Measurements from ENCODE around the gene B3GNT8. TPM values are rescaled to one million over a fixed set of nuclear protein-coding genes. Genes with fewer than 3 reads are reported as not detected.
A peak's percentile ranks its signal among the peaks of the same experiment; 100 is the strongest.

B3GNT8 gene
- total RNA-seq, 2 experiments from 2014 or later = 0.58 to 1.2 TPM

DNA sequence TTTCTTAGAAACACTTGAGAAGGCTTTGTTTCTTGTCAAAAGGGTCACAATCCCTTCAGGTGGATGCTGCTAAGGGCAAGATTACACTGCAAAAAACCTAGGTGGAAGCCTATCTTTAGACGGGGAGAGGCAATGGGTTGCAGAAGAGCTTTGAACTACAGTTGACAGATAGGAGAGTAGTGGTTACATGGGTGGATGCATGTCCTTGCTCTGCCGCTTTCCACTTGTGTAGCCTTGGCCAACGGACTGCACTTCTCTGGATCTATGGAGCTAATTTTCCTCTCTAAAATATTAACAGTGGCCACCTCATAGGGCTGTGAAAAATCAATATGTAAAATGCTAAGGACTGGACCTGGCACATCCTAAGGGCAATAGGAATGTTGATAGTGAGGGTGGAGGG, 28.6 kb downstream of the B3GNT8 start:
- H3K4me1 Mint-ChIP-seq (ENCODE audit: low read depth) = peaks cover 57% of the 10 kb centered on the region
- H3K9me3 Mint-ChIP-seq = no peaks in the 10 kb centered on the region
- peak overlapping the region; percentile 99 for H3K27ac Mint-ChIP-seq
- no peaks in the 10 kb centered on the region for H3K27me3 ChIP-seq (ENCODE audit: control insufficient read depth in 1 of 2, insufficient read depth in 2 of 2, low read length in 2 of 2)
- no peak overlapping the region for H3K27ac ChIP-seq (ENCODE audit: low read depth in 1 of 2, low read length in 2 of 2)
- H3K4me3 ChIP-seq (ENCODE audit: low read length) = peak overlapping the region; percentile 82
- H3K9me3 ChIP-seq (ENCODE audit: control insufficient read depth in 1 of 2, insufficient read depth in 1 of 2, low read length in 2 of 2) = no peaks in the 10 kb centered on the region
- peaks cover 28% of the 10 kb centered on the region for H3K36me3 Mint-ChIP-seq (ENCODE audit: low read depth)
- H3K27me3 Mint-ChIP-seq = no peaks in the 10 kb centered on the region
- peak overlapping the region; percentile 96 for H3K4me3 Mint-ChIP-seq
- intact Hi-C loops (cut with DNase I, micrococcal nuclease) = loop anchor here in 1 of 2 experiments (5.0 kb wide), 1 partner anchor 164 kb away; no protein-coding TSS in a partner anchor
- peaks cover 38% of the 10 kb centered on the region for H3K4me1 ChIP-seq (ENCODE audit: insufficient read depth, low read length)
- DNase-seq (no peak), ATAC-seq (ENCODE audit: poor library complexity) (no peak)
- CTCF ChIA-PET = no interaction called here
- TF ChIP-seq, protein P1, sequence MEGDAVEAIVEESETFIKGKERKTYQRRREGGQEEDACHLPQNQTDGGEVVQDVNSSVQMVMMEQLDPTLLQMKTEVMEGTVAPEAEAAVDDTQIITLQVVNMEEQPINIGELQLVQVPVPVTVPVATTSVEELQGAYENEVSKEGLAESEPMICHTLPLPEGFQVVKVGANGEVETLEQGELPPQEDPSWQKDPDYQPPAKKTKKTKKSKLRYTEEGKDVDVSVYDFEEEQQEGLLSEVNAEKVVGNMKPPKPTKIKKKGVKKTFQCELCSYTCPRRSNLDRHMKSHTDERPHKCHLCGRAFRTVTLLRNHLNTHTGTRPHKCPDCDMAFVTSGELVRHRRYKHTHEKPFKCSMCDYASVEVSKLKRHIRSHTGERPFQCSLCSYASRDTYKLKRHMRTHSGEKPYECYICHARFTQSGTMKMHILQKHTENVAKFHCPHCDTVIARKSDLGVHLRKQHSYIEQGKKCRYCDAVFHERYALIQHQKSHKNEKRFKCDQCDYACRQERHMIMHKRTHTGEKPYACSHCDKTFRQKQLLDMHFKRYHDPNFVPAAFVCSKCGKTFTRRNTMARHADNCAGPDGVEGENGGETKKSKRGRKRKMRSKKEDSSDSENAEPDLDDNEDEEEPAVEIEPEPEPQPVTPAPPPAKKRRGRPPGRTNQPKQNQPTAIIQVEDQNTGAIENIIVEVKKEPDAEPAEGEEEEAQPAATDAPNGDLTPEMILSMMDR (IDR thresholded peaks at IDR 0.05) = no peak
- POLR2A ChIA-PET = interaction anchor here (1.1 to 1.2 kb wide), 3 partner anchors 35 to 135 kb away, joined by 3 to 4 read pairs (median 3); partner anchors contain the start of gene HNRNPUL1
- H3K36me3 ChIP-seq (ENCODE audit: insufficient read depth, low read length) = peaks cover 9% of the 10 kb centered on the region

DNA sequence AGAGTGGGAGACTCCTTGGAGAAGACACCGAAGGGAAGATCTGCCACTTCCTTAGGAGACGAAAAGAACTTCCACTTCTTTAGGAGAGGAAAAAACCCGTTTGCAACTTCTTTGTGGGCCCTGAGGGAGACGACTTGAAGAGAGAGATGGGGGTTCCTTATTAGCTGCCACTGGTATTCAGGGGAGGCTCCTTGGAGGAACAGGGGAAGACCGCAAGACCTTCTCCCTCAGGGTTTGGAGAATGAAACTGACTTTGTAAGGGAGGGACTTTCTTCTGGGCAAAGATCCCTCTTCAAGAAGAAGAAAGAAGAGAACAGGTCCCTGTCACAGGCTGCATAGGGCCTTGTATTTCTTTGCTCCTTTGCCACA, 29.1 kb downstream of the B3GNT8 start:
- ATAC-seq (ENCODE audit: poor library complexity) (no peak), DNase-seq (no peak)
- H3K4me3 ChIP-seq (ENCODE audit: low read length) = peak overlapping the region; percentile 82
- H3K4me1 ChIP-seq (ENCODE audit: insufficient read depth, low read length) = peaks cover 38% of the 10 kb centered on the region
- H3K36me3 Mint-ChIP-seq (ENCODE audit: low read depth) = peaks cover 30% of the 10 kb centered on the region
- H3K27ac ChIP-seq (ENCODE audit: low read depth in 1 of 2, low read length in 2 of 2) = peak overlapping the region; percentile 91 to 99
- H3K27me3 ChIP-seq (ENCODE audit: control insufficient read depth in 1 of 2, insufficient read depth in 2 of 2, low read length in 2 of 2) = no peaks in the 10 kb centered on the region
- peak overlapping the region; percentile 96 for H3K4me3 Mint-ChIP-seq
- intact Hi-C loops (cut with DNase I, micrococcal nuclease) = loop anchor here in 1 of 2 experiments (5.0 kb wide), 1 partner anchor 164 kb away; no protein-coding TSS in a partner anchor
- no peaks in the 10 kb centered on the region for H3K9me3 Mint-ChIP-seq
- ChIA-PET CTCF (no interaction called here), POLR2A (interaction anchor here (1.1 to 1.2 kb wide), 3 partner anchors 35 to 134 kb away, joined by 3 to 4 read pairs (median 3); partner anchors contain the start of gene HNRNPUL1)
- H3K27me3 Mint-ChIP-seq = no peaks in the 10 kb centered on the region
- peaks cover 7% of the 10 kb centered on the region for H3K36me3 ChIP-seq (ENCODE audit: insufficient read depth, low read length)
- peaks cover 57% of the 10 kb centered on the region for H3K4me1 Mint-ChIP-seq (ENCODE audit: low read depth)
- H3K9me3 ChIP-seq (ENCODE audit: control insufficient read depth in 1 of 2, insufficient read depth in 1 of 2, low read length in 2 of 2) = no peaks in the 10 kb centered on the region
- H3K27ac Mint-ChIP-seq = peak overlapping the region; percentile 99
- TF ChIP-seq, protein P1 (IDR thresholded peaks at IDR 0.05) = no peak

GRCh38 chr19:41397086-41398049, 29.8 kb downstream of the B3GNT8 start, which contains the start of the genes BCKDHA and EXOSC5:
Gene BCKDHA (plus strand): TSS chr19:41397818. CDS start chr19:41397828, 10 bp downstream.
Gene EXOSC5 (minus strand): TSS chr19:41397359. CDS start chr19:41397328, 31 bp downstream.
- no peaks in the 10 kb centered on the region for H3K9me3 ChIP-seq (ENCODE audit: control insufficient read depth in 1 of 2, insufficient read depth in 1 of 2, low read length in 2 of 2)
- Mint-ChIP-seq H3K27ac (peak within 1 kb of the TSS; percentile 99), H3K4me1 (ENCODE audit: low read depth) (peaks cover 57% of the 10 kb centered on the region), H3K4me3 (peak within 1 kb of the TSS; percentile 96), H3K9me3 (no peaks in the 10 kb centered on the region), H3K36me3 (ENCODE audit: low read depth) (peaks cover 36% of the 10 kb centered on the region), H3K27me3 (no peaks in the 10 kb centered on the region)
- peak within 1 kb of the TSS; percentile 91 to 99 for H3K27ac ChIP-seq (ENCODE audit: low read depth in 1 of 2, low read length in 2 of 2)
- TF ChIP-seq, protein P1 (IDR thresholded peaks at IDR 0.05) = no peak
- POLR2A ChIA-PET = interaction anchor here (1.2 to 1.5 kb wide), 2 partner anchors 33 to 41 kb away, joined by 3 read pairs; partner anchors contain the start of gene B9D2
- peak; percentile 97 to 100 (median 99) for DNase-seq
- ATAC-seq (ENCODE audit: poor library complexity) = peak; percentile 98
- intact Hi-C loops (cut with DNase I, micrococcal nuclease) = loop anchor here (1.0 to 5.0 kb wide), 6 partner anchors 33 to 198 kb away; partner anchors contain the start of genes B9D2 (in 2 of the 2), DMAC2 (in 1 of the 2), HNRNPUL1 (in 1 of the 2) and TGFB1 (in 1 of the 2)
- H3K4me3 ChIP-seq (ENCODE audit: low read length) = peak within 1 kb of the TSS; percentile 82
- CTCF ChIA-PET = interaction anchor here (1.1 to 1.2 kb wide), 2 partner anchors 43 to 135 kb away, joined by 3 read pairs; partner anchors contain the start of gene DMAC2
- peaks cover 11% of the 10 kb centered on the region for H3K36me3 ChIP-seq (ENCODE audit: insufficient read depth, low read length)
- no peaks in the 10 kb centered on the region for H3K27me3 ChIP-seq (ENCODE audit: control insufficient read depth in 1 of 2, insufficient read depth in 2 of 2, low read length in 2 of 2)
- H3K4me1 ChIP-seq (ENCODE audit: insufficient read depth, low read length) = peaks cover 38% of the 10 kb centered on the region

Data from CD4-positive, alpha-beta T cell (primary cell).